ENCODE measurements around the gene SPANXB1.
"Not testable (repeated sequence)": the region's sequence is repeated elsewhere in the genome, so short reads cannot be mapped to it uniquely, and the experiment has no call there.

Gene SPANXB1

GRCh38 chrX:141002568-141002967 lies at the start of gene SPANXB1:
SPANXB1 (plus strand) TSS chrX:141002594; CDS start chrX:141002694, 100 bp downstream.
- not testable (repeated sequence) for H3K9me3 ChIP-seq (ENCODE audit: low read length); H3K27ac ChIP-seq (ENCODE audit: low read depth, low read length); H3K27me3 ChIP-seq (ENCODE audit: control insufficient read depth in 1 of 2, insufficient read depth in 2 of 2, low read length in 2 of 2); H3K36me3 ChIP-seq (ENCODE audit: insufficient read depth, low read length); H3K9ac ChIP-seq (ENCODE audit: low read length); H3K4me3 ChIP-seq (ENCODE audit: low read depth in 1 of 2, low read length in 2 of 2); H3K4me1 ChIP-seq (ENCODE audit: insufficient read depth, low read length)

GRCh38 chrX:140967036-140967435 lies 35.4 kb upstream of the SPANXB1 start:
- no peaks in the 10 kb centered on the region for H3K9me3 ChIP-seq (ENCODE audit: low read length)
- no peaks in the 10 kb centered on the region for H3K27me3 ChIP-seq (ENCODE audit: control insufficient read depth in 1 of 2, insufficient read depth in 2 of 2, low read length in 2 of 2)
- H3K4me1 ChIP-seq (ENCODE audit: insufficient read depth, low read length), result no peaks in the 10 kb centered on the region
- H3K9ac ChIP-seq (ENCODE audit: low read length), result no peak overlapping the region
- no peak overlapping the region for H3K4me3 ChIP-seq (ENCODE audit: low read depth in 1 of 2, low read length in 2 of 2)
- no peaks in the 10 kb centered on the region for H3K36me3 ChIP-seq (ENCODE audit: insufficient read depth, low read length)
- no peak overlapping the region for H3K27ac ChIP-seq (ENCODE audit: low read depth, low read length)

GRCh38 chrX:140971099-140971795 lies 31.1 kb upstream of the SPANXB1 start:
- Histone ChIP-seq H3K4me3 (ENCODE audit: low read depth in 1 of 2, low read length in 2 of 2) (no peak overlapping the region), H3K27ac (ENCODE audit: low read depth, low read length) (no peak overlapping the region), H3K27me3 (ENCODE audit: control insufficient read depth in 1 of 2, insufficient read depth in 2 of 2, low read length in 2 of 2) (no peaks in the 10 kb centered on the region), H3K9me3 (ENCODE audit: low read length) (no peaks in the 10 kb centered on the region), H3K4me1 (ENCODE audit: insufficient read depth, low read length) (no peaks in the 10 kb centered on the region), H3K9ac (ENCODE audit: low read length) (no peak overlapping the region), H3K36me3 (ENCODE audit: insufficient read depth, low read length) (no peaks in the 10 kb centered on the region)

- Histone ChIP-seq H3K4me1 (ENCODE audit: insufficient read depth, low read length) (no peaks in the 10 kb centered on the region), H3K4me3 (ENCODE audit: low read depth in 1 of 2, low read length in 2 of 2) (no peak overlapping the region), H3K27ac (ENCODE audit: low read depth, low read length) (no peak overlapping the region), H3K9me3 (ENCODE audit: low read length) (no peaks in the 10 kb centered on the region), H3K27me3 (ENCODE audit: control insufficient read depth in 1 of 2, insufficient read depth in 2 of 2, low read length in 2 of 2) (no peaks in the 10 kb centered on the region), H3K9ac (ENCODE audit: low read length) (no peak overlapping the region), H3K36me3 (ENCODE audit: insufficient read depth, low read length) (no peaks in the 10 kb centered on the region)
These were observed 26.9 kb upstream of the SPANXB1 start for GRCh38 chrX:140975472-140975871.

GRCh38 chrX:140980271-140980670 lies 22.1 kb upstream of the SPANXB1 start:
- no peak overlapping the region for H3K27ac ChIP-seq (ENCODE audit: low read depth, low read length)
- no peaks in the 10 kb centered on the region for H3K4me1 ChIP-seq (ENCODE audit: insufficient read depth, low read length)
- no peak overlapping the region for H3K9ac ChIP-seq (ENCODE audit: low read length)
- no peaks in the 10 kb centered on the region for H3K27me3 ChIP-seq (ENCODE audit: control insufficient read depth in 1 of 2, insufficient read depth in 2 of 2, low read length in 2 of 2)
- H3K9me3 ChIP-seq (ENCODE audit: low read length), result no peaks in the 10 kb centered on the region
- no peaks in the 10 kb centered on the region for H3K36me3 ChIP-seq (ENCODE audit: insufficient read depth, low read length)
- no peak overlapping the region for H3K4me3 ChIP-seq (ENCODE audit: low read depth in 1 of 2, low read length in 2 of 2)

- no peaks in the 10 kb centered on the region for H3K9me3 ChIP-seq (ENCODE audit: low read length)
- H3K36me3 ChIP-seq (ENCODE audit: insufficient read depth, low read length), result no peaks in the 10 kb centered on the region
- H3K4me3 ChIP-seq (ENCODE audit: low read depth in 1 of 2, low read length in 2 of 2), result no peak overlapping the region
- H3K27me3 ChIP-seq (ENCODE audit: control insufficient read depth in 1 of 2, insufficient read depth in 2 of 2, low read length in 2 of 2), result no peaks in the 10 kb centered on the region
- H3K27ac ChIP-seq (ENCODE audit: low read depth, low read length), result no peak overlapping the region
- H3K9ac ChIP-seq (ENCODE audit: low read length), result no peak overlapping the region
- no peaks in the 10 kb centered on the region for H3K4me1 ChIP-seq (ENCODE audit: insufficient read depth, low read length)
These were observed 18.7 kb upstream of the SPANXB1 start for GRCh38 chrX:140983730-140984129.

- H3K9ac ChIP-seq (ENCODE audit: low read length); H3K36me3 ChIP-seq (ENCODE audit: insufficient read depth, low read length); H3K9me3 ChIP-seq (ENCODE audit: low read length); H3K27me3 ChIP-seq (ENCODE audit: control insufficient read depth in 1 of 2, insufficient read depth in 2 of 2, low read length in 2 of 2); H3K27ac ChIP-seq (ENCODE audit: low read depth, low read length); H3K4me3 ChIP-seq (ENCODE audit: low read depth in 1 of 2, low read length in 2 of 2); H3K4me1 ChIP-seq (ENCODE audit: insufficient read depth, low read length): not testable (repeated sequence)
These were observed 2.8 kb downstream of the SPANXB1 start for GRCh38 chrX:141005243-141005642.

GRCh38 chrX:141044246-141044645 lies 41.9 kb downstream of the SPANXB1 start:
- H3K36me3 ChIP-seq (ENCODE audit: insufficient read depth, low read length); H3K4me3 ChIP-seq (ENCODE audit: low read depth in 1 of 2, low read length in 2 of 2); H3K27ac ChIP-seq (ENCODE audit: low read depth, low read length): not testable (repeated sequence)

GRCh38 chrX:141049878-141050277 lies 47.5 kb downstream of the SPANXB1 start:
- H3K36me3 ChIP-seq (ENCODE audit: insufficient read depth, low read length), result not testable (repeated sequence)

More at GRCh38 chrX:141044246-141044645, 41.9 kb downstream of the SPANXB1 start:
- not testable (repeated sequence) for H3K9ac ChIP-seq (ENCODE audit: low read length); H3K27me3 ChIP-seq (ENCODE audit: control insufficient read depth in 1 of 2, insufficient read depth in 2 of 2, low read length in 2 of 2); H3K4me1 ChIP-seq (ENCODE audit: insufficient read depth, low read length); H3K9me3 ChIP-seq (ENCODE audit: low read length)

GRCh38 chrX:141052098-141052497 lies 49.7 kb downstream of the SPANXB1 start:
- H3K4me3 ChIP-seq (ENCODE audit: low read depth in 1 of 2, low read length in 2 of 2); H3K4me1 ChIP-seq (ENCODE audit: insufficient read depth, low read length); H3K36me3 ChIP-seq (ENCODE audit: insufficient read depth, low read length); H3K27me3 ChIP-seq (ENCODE audit: control insufficient read depth in 1 of 2, insufficient read depth in 2 of 2, low read length in 2 of 2); H3K9ac ChIP-seq (ENCODE audit: low read length); H3K9me3 ChIP-seq (ENCODE audit: low read length); H3K27ac ChIP-seq (ENCODE audit: low read depth, low read length): not testable (repeated sequence)

More at GRCh38 chrX:141049878-141050277, 47.5 kb downstream of the SPANXB1 start:
- not testable (repeated sequence) for H3K27ac ChIP-seq (ENCODE audit: low read depth, low read length); H3K9me3 ChIP-seq (ENCODE audit: low read length); H3K4me3 ChIP-seq (ENCODE audit: low read depth in 1 of 2, low read length in 2 of 2); H3K9ac ChIP-seq (ENCODE audit: low read length); H3K4me1 ChIP-seq (ENCODE audit: insufficient read depth, low read length); H3K27me3 ChIP-seq (ENCODE audit: control insufficient read depth in 1 of 2, insufficient read depth in 2 of 2, low read length in 2 of 2)

Measured in muscle layer of colon (tissue), 2 donors.